OCI-LY7 (cell line): ENCODE results near the gene TMEM171. TPM values are rescaled to one million over a fixed set of nuclear protein-coding genes. Genes with fewer than 3 reads are reported as not detected.

Experiments
- BruUV-seq: library from RNA; stranded (reverse); fragments of 400-500 nt; replicated peaks from 2 replicates; lab custom pipeline; 2021; lab: Mats Ljungman, UMichigan
- CTCF ChIA-PET: fragments of 300-600 bp; sonication (Branson Sonifier 250); formaldehyde crosslinking; loops from one replicate; lab custom pipeline; 2022; ENCODE audit warnings: antibody characterized with exemption; ENCODE audit not compliant: unreplicated experiment; lab: Charles Lee
- POLR2A ChIA-PET: fragments of 300-600 bp; sonication (Branson Sonifier 250); formaldehyde crosslinking; loops from one replicate; lab custom pipeline; 2022; ENCODE audit warnings: antibody characterized with exemption; lab: Charles Lee
- DNase-seq: peaks from one replicate; pipeline ENCODE4 v3.0.0-alpha.2; 2015; ENCODE audit warnings: low spot score
- H2AFZ ChIP-seq: fragments of 200-600 bp; sonication (generic), shearing (Covaris generic); 2 replicates; pipeline ENCODE4 v1.6.1; 2014; ENCODE audit warnings: mild to moderate bottlenecking, antibody characterized with exemption, low read length, moderate library complexity
- H3K27ac ChIP-seq: fragments of 200-600 bp; sonication (generic); 2 replicates; pipeline ENCODE4 v1.5.1; 2014; ENCODE audit warnings: mixed run types, low read depth, mild to moderate bottlenecking, moderate library complexity, low read length, inconsistent platforms; ENCODE audit not compliant: poor library complexity, severe bottlenecking
- H3K36me3 ChIP-seq: fragments of 200-600 bp; sonication (generic); 2 replicates; pipeline ENCODE4 v1.6.1; 2014; ENCODE audit warnings: mild to moderate bottlenecking, antibody characterized with exemption, low read length, moderate library complexity, mixed read lengths; ENCODE audit not compliant: insufficient read depth
- H3K4me1 ChIP-seq: fragments of 200-600 bp; sonication (generic); 2 replicates; pipeline ENCODE4 v1.5.1; 2014; ENCODE audit warnings: mild to moderate bottlenecking, low read length; ENCODE audit not compliant: insufficient read depth, poor library complexity, severe bottlenecking
- H3K4me2 ChIP-seq: fragments of 200-600 bp; sonication (generic); 2 replicates; pipeline ENCODE4 v1.6.1; 2014; ENCODE audit warnings: mild to moderate bottlenecking, low read length
- H3K4me3 ChIP-seq: fragments of 200-600 bp; sonication (generic); 2 replicates; pipeline ENCODE4 v1.5.1; 2014; ENCODE audit warnings: mild to moderate bottlenecking, low read depth, low read length; ENCODE audit not compliant: poor library complexity, severe bottlenecking
- H3K79me2 ChIP-seq: fragments of 200-600 bp; sonication (generic); 2 replicates; pipeline ENCODE4 v1.6.1; 2016; ENCODE audit warnings: low read depth, mild to moderate bottlenecking, low read length, moderate library complexity, mixed read lengths; ENCODE audit not compliant: insufficient read depth
- H3K9me2 ChIP-seq: fragments of 200-600 bp; sonication (generic); 2 replicates; pipeline ENCODE4 v1.6.1; 2016; ENCODE audit warnings: mild to moderate bottlenecking, low read length, mixed read lengths; ENCODE audit not compliant: insufficient read depth
- H3K9me3 ChIP-seq: fragments of 200-600 bp; sonication (generic); 2 replicates; pipeline ENCODE4 v1.6.1; 2014; ENCODE audit warnings: mild to moderate bottlenecking, mixed run types, low read length, mixed read lengths
- H4K20me1 ChIP-seq: fragments of 200-600 bp; sonication (generic); 2 replicates; pipeline ENCODE4 v1.6.1; 2014; ENCODE audit warnings: mild to moderate bottlenecking, antibody characterized with exemption, low read length, moderate library complexity, mixed read lengths; ENCODE audit not compliant: insufficient read depth
- EZH2phosphoT487 ChIP-seq: fragments of 200-600 bp; sonication (generic); IDR thresholded peaks from 2 replicates; pipeline ENCODE4 v1.6.1; 2018; ENCODE audit warnings: low read depth, borderline replicate concordance, mild to moderate bottlenecking, mixed run types, antibody characterized with exemption, low read length, moderate library complexity, mixed read lengths
- intact Hi-C: fragments of 100-400 bp; cut with micrococcal nuclease; formaldehyde crosslinking; loops from one replicate; pipeline ENCODE4 v1.10.0; 2022; ENCODE audit not compliant: unreplicated experiment
- total RNA-seq, 2 experiments: library from RNA; depleted of rRNA in 1 of 2; stranded (reverse); fragments of >200 nt in 1 of 2; shearing (Covaris generic) in 1 of 2; gene quantifications; 2 replicates each; pipeline ENCODE4 v1.2.3, GENCODE V29; 2014 to 2022
- TF ChIP-seq, protein P1 (sequence below): fragments of 200-600 bp; sonication (generic); conservative IDR thresholded peaks from 2 replicates; pipeline ENCODE4 v1.5.1; 2014; ENCODE audit warnings: mild to moderate bottlenecking, antibody characterized with exemption, low read length, moderate library complexity, mixed read lengths

Gene TMEM171
- total RNA-seq, 2 experiments from 2014 or later = not detected

DNA sequence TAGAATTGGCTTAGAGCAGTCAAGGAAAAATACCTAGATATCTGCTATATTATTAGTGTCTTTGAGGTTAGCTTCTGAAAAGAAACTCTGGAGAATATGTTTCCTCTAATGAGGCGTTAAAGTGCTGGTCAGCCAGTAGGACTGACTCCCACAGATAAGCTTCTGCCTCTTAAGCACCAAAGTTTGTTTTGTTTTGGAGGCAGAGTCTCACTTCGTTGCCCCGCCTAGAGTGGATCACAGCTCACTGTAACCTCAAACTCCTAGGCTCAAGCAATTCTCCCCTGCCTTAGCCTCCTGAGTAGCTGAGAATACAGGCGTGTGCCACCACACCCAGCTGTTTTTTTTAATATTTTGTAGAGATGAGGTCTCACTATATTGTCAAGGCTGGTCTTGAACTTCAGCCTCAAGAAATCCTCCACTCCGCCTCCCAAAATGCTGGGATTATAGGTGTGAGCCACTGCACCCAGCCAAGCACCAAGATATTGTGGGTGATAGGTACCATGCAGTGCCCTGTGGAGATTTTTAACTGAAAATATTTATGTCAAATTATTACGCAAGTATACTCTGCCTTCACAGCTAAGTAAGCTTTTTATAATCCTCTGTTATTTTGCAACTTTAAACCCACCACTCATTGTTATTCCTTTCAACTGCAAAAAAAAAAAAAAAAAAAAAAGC is 24.7 kb upstream of the TMEM171 start:
- no peak overlapping the region for H3K27ac ChIP-seq
- H3K79me2 ChIP-seq = no peaks in the 10 kb centered on the region
- H3K9me3 ChIP-seq = peaks cover 9% of the 10 kb centered on the region; the same call in 1 of the 2 replicates
- H3K4me2 ChIP-seq = no peak overlapping the region
- intact Hi-C loops = no loop called here
- H4K20me1 ChIP-seq = no peaks in the 10 kb centered on the region
- H3K4me3 ChIP-seq = no peak overlapping the region
- POLR2A ChIA-PET = interaction anchor here (0.6 to 1.3 kb wide), 5 partner anchors 63 to 424 kb away, joined by 3 to 7 read pairs (median 4); no protein-coding TSS in a partner anchor
- no peak overlapping the region for H2AFZ ChIP-seq
- TF ChIP-seq EZH2phosphoT487 = no peak
- TF ChIP-seq, protein P1, sequence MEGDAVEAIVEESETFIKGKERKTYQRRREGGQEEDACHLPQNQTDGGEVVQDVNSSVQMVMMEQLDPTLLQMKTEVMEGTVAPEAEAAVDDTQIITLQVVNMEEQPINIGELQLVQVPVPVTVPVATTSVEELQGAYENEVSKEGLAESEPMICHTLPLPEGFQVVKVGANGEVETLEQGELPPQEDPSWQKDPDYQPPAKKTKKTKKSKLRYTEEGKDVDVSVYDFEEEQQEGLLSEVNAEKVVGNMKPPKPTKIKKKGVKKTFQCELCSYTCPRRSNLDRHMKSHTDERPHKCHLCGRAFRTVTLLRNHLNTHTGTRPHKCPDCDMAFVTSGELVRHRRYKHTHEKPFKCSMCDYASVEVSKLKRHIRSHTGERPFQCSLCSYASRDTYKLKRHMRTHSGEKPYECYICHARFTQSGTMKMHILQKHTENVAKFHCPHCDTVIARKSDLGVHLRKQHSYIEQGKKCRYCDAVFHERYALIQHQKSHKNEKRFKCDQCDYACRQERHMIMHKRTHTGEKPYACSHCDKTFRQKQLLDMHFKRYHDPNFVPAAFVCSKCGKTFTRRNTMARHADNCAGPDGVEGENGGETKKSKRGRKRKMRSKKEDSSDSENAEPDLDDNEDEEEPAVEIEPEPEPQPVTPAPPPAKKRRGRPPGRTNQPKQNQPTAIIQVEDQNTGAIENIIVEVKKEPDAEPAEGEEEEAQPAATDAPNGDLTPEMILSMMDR = no peak
- no peak for DNase-seq
- no peaks in the 10 kb centered on the region for H3K36me3 ChIP-seq
- no peaks in the 10 kb centered on the region for H3K9me2 ChIP-seq
- no peaks in the 10 kb centered on the region for H3K4me1 ChIP-seq
- CTCF ChIA-PET = no interaction called here
- BruUV-seq = no TSS peak

DNA sequence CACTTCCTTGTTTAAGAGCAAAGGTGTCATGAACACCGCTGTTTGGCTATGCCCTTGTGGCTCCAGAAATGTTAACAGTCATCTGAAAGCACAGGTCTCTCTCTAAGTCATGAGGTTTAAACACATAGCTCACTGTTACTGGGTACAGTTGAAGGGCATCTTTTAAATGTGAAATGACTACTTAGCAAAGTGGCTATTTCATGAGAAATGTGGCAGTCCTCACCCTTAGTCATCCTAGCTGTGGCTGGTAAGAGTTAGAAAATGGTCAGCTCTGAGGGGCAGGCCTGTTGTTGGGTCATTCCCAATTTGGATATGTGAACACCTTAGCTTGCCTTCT is 24.2 kb upstream of the TMEM171 start:
- ChIA-PET CTCF (no interaction called here), POLR2A (interaction anchor here (0.7 to 0.9 kb wide), 3 partner anchors 65 to 322 kb away, joined by 4 to 7 read pairs (median 6); no protein-coding TSS in a partner anchor)
- Histone ChIP-seq H3K9me3 (peaks cover 9% of the 10 kb centered on the region; the same call in 1 of the 2 replicates), H3K4me2 (no peak overlapping the region), H4K20me1 (no peaks in the 10 kb centered on the region), H3K4me1 (no peaks in the 10 kb centered on the region), H3K4me3 (no peak overlapping the region), H3K9me2 (no peaks in the 10 kb centered on the region), H3K27ac (no peak overlapping the region), H3K36me3 (no peaks in the 10 kb centered on the region), H3K79me2 (no peaks in the 10 kb centered on the region), H2AFZ (no peak overlapping the region)
- TF ChIP-seq, protein P1 = no peak
- no peak for TF ChIP-seq EZH2phosphoT487
- no TSS peak for BruUV-seq
- DNase-seq = peak; percentile 4
- intact Hi-C loops = no loop called here

DNA sequence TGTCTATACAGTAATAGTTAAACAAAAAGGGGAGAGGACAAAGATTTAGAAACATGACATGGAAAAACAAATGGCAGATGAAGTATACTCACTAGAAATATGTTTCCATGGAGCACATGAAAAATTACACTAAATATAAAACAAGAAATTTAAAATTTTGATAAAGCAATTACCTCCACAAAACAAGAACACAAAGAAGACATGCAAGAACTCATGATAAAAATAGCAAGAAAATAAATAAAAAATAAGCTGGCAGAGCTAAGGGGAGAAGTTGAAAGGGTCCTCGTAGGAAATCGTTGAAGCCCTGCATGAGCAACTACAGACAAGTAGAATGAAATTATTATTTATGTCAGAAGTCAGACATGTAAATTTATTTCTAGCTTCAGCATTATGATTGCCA is 22.6 kb upstream of the TMEM171 start:
- CTCF ChIA-PET = no interaction called here
- intact Hi-C loops = no loop called here

More for the DNA sequence above, 22.6 kb upstream of the TMEM171 start:
- Histone ChIP-seq H2AFZ (no peak overlapping the region), H3K9me3 (peaks cover 9% of the 10 kb centered on the region; the same call in 1 of the 2 replicates), H3K4me1 (no peaks in the 10 kb centered on the region), H3K4me2 (no peak overlapping the region), H3K9me2 (no peaks in the 10 kb centered on the region), H3K27ac (no peak overlapping the region), H3K4me3 (no peak overlapping the region), H4K20me1 (no peaks in the 10 kb centered on the region), H3K36me3 (no peaks in the 10 kb centered on the region), H3K79me2 (no peaks in the 10 kb centered on the region)
- DNase-seq = no peak
- POLR2A ChIA-PET = no interaction called here
- no peak for TF ChIP-seq EZH2phosphoT487
- TF ChIP-seq, protein P1 = no peak
- BruUV-seq = no TSS peak
